CD4-positive, CD25-positive, alpha-beta regulatory T cell (primary cell): ENCODE measurements around the gene TFAP2E. TPM values are rescaled to one million over a fixed set of nuclear protein-coding genes. Genes with fewer than 3 reads are reported as not detected.

ENCODE experiments used
- ATAC-seq, 2 donors: fragments of 150-1000 bp; cut with Tn5 transposase; one replicate each; pipeline ENCODE4 v1.10.0; 2021; ENCODE audit warnings: low read depth in 2 of 2, moderate number of reproducible peaks in 2 of 2, moderate library complexity in 1 of 2
- DNase-seq, 3 donors: peaks; one replicate each; pipeline versions ENCODE4 v3.0.0 to v3.0.0-alpha.2; 2012 to 2022; ENCODE audit warnings: mixed read lengths in 1 of 3
- H3K27ac ChIP-seq: one replicate; pipeline ENCODE4 v1.7.0; 2013; ENCODE audit warnings: mild to moderate bottlenecking, low read length; ENCODE audit not compliant: insufficient read depth, poor library complexity, severe bottlenecking
- H3K27me3 ChIP-seq: one replicate; pipeline ENCODE4 v1.7.0; 2013; ENCODE audit warnings: low read length; ENCODE audit not compliant: control insufficient read depth, insufficient read depth
- H3K36me3 ChIP-seq: one replicate; pipeline ENCODE4 v1.7.0; 2013; ENCODE audit warnings: mild to moderate bottlenecking, low read length, moderate library complexity; ENCODE audit not compliant: control insufficient read depth, insufficient read depth
- H3K4me1 ChIP-seq: 2 replicates; pipeline ENCODE4 v1.7.0; 2013; ENCODE audit warnings: mild to moderate bottlenecking, low read length; ENCODE audit not compliant: insufficient read depth, control insufficient read depth, poor library complexity, severe bottlenecking
- H3K4me3 ChIP-seq: one replicate; pipeline ENCODE4 v1.7.0; 2013; ENCODE audit warnings: low read depth, mild to moderate bottlenecking, low read length, moderate library complexity
- H3K9me3 ChIP-seq, 2 experiments: 1 replicate in 1 of 2; 2 replicates in 1 of 2; pipeline ENCODE4 v1.7.0; 2013; ENCODE audit warnings: low read length in 2 of 2, mild to moderate bottlenecking in 1 of 2, moderate library complexity in 1 of 2; ENCODE audit not compliant: control insufficient read depth in 2 of 2
- H3K27ac Mint-ChIP-seq, 3 donors: one replicate each; pipeline ENCODE4 v1.8.0; 2020 to 2022; ENCODE audit warnings: mild to moderate bottlenecking in 3 of 3, mixed read lengths in 3 of 3, moderate library complexity in 2 of 3
- H3K27me3 Mint-ChIP-seq: one replicate; pipeline ENCODE4 v1.8.0; 2022; ENCODE audit warnings: mild to moderate bottlenecking, mixed read lengths
- H3K36me3 Mint-ChIP-seq: one replicate; pipeline ENCODE4 v1.8.0; 2020; ENCODE audit warnings: mixed read lengths
- H3K4me1 Mint-ChIP-seq, 4 donors: one replicate each; pipeline ENCODE4 v1.8.0; 2020 to 2022; ENCODE audit warnings: mixed read lengths in 4 of 4, mild to moderate bottlenecking in 1 of 4
- H3K4me3 Mint-ChIP-seq, 4 donors: one replicate each; pipeline ENCODE4 v1.8.0; 2020 to 2022; ENCODE audit warnings: mild to moderate bottlenecking in 4 of 4, mixed read lengths in 4 of 4, moderate library complexity in 3 of 4
- H3K9me3 Mint-ChIP-seq, 7 donors: one replicate each; pipeline ENCODE4 v1.8.0; 2020 to 2022; ENCODE audit warnings: mixed read lengths in 7 of 7, mild to moderate bottlenecking in 3 of 7, moderate library complexity in 2 of 7
- polyA plus RNA-seq, 4 donors: library from polyadenylated mRNA; unstranded; fragments of 300-500 nt; fragmentation: Illumina TruSeq; gene quantifications; one replicate each; pipeline ENCODE4 v1.2.3, GENCODE V29; 2021
- total RNA-seq: library from RNA; stranded (reverse); gene quantifications from one replicate; pipeline ENCODE4 v1.2.3, GENCODE V29; 2022

The TFAP2E gene
- total and polyA plus RNA-seq, 5 donors from 2014 or later = 0.17 to 5.1 (median 0.46) TPM; not detected in 1

- Histone ChIP-seq H3K4me1 (no peaks in the 10 kb centered on the region), H3K4me3 (no peak overlapping the region), H3K9me3 (no peaks in the 10 kb centered on the region), H3K36me3 (peaks cover 73% of the 10 kb centered on the region), H3K27ac (no peak overlapping the region), H3K27me3 (no peaks in the 10 kb centered on the region)
- peaks cover 35% of the 10 kb centered on the region for H3K36me3 Mint-ChIP-seq
- no peak overlapping the region for H3K4me3 Mint-ChIP-seq
- H3K4me1 Mint-ChIP-seq = peaks cover 19 to 28% (median 24%) of the 10 kb centered on the region in 4 donors
- no peak overlapping the region for H3K27ac Mint-ChIP-seq
- ATAC-seq = no peak
- no peaks in the 10 kb centered on the region for H3K27me3 Mint-ChIP-seq
- DNase-seq = no peak
- H3K9me3 Mint-ChIP-seq = no peaks in the 10 kb centered on the region
These were observed 58.3 kb downstream of the TFAP2E start for GRCh38 chr1:35631396-35631795.

- no peak overlapping the region for H3K4me3 ChIP-seq
- ATAC-seq (no peak), DNase-seq (no peak)
- peaks cover 18% of the 10 kb centered on the region for H3K4me1 ChIP-seq
- Mint-ChIP-seq H3K4me3 (no peak overlapping the region), H3K4me1 (peaks cover 25 to 36% (median 28%) of the 10 kb centered on the region in 4 donors), H3K27me3 (no peaks in the 10 kb centered on the region), H3K36me3 (peaks cover 30% of the 10 kb centered on the region), H3K27ac (no peak overlapping the region), H3K9me3 (no peaks in the 10 kb centered on the region)
- H3K27ac ChIP-seq = no peak overlapping the region
- H3K36me3 ChIP-seq = peaks cover 70% of the 10 kb centered on the region
- H3K9me3 ChIP-seq = no peaks in the 10 kb centered on the region
- H3K27me3 ChIP-seq = no peaks in the 10 kb centered on the region
These were observed 60.4 kb downstream of the TFAP2E start for GRCh38 chr1:35633547-35633946.

GRCh38 chr1:35637401-35637809 lies 64.3 kb downstream of the TFAP2E start:
- H3K9me3 ChIP-seq = no peaks in the 10 kb centered on the region
- peak overlapping the region; percentile 71 to 85 (median 83) for H3K27ac Mint-ChIP-seq
- peak overlapping the region; percentile 83 for H3K4me3 ChIP-seq
- H3K4me1 Mint-ChIP-seq = peaks cover 32 to 41% (median 38%) of the 10 kb centered on the region in 4 donors
- peaks cover 35% of the 10 kb centered on the region for H3K4me1 ChIP-seq
- peak overlapping the region; percentile 79 for H3K27ac ChIP-seq
- H3K9me3 Mint-ChIP-seq = peaks cover 0 to 2% (median 0%) of the 10 kb centered on the region in 7 donors
- peaks cover 20% of the 10 kb centered on the region for H3K36me3 Mint-ChIP-seq
- peaks cover 35% of the 10 kb centered on the region for H3K36me3 ChIP-seq
- ATAC-seq = no peak
- no peaks in the 10 kb centered on the region for H3K27me3 ChIP-seq
- H3K4me3 Mint-ChIP-seq = peak overlapping the region; percentile 79 to 87 (median 82)
- H3K27me3 Mint-ChIP-seq = peaks cover 8% of the 10 kb centered on the region
- peak in 2 of 3 donors; percentile 29 to 65 for DNase-seq

- Histone ChIP-seq H3K4me3 (peak overlapping the region; percentile 95), H3K27me3 (peaks cover 14% of the 10 kb centered on the region), H3K27ac (peak overlapping the region; percentile 84), H3K9me3 (no peaks in the 10 kb centered on the region), H3K36me3 (peaks cover 6% of the 10 kb centered on the region), H3K4me1 (peaks cover 36% of the 10 kb centered on the region)
- peaks cover 19% of the 10 kb centered on the region for H3K27me3 Mint-ChIP-seq
- no peak for ATAC-seq
- H3K9me3 Mint-ChIP-seq = peaks cover 0 to 2% (median 0%) of the 10 kb centered on the region in 7 donors
- peak overlapping the region; percentile 94 to 100 (median 99) for H3K4me3 Mint-ChIP-seq
- H3K36me3 Mint-ChIP-seq = peaks cover 9% of the 10 kb centered on the region
- H3K4me1 Mint-ChIP-seq = peaks cover 25 to 44% (median 35%) of the 10 kb centered on the region in 4 donors
- no peak for DNase-seq
- H3K27ac Mint-ChIP-seq = peak overlapping the region; percentile 79 to 100 (median 100)
These were observed 67.5 kb downstream of the TFAP2E start for GRCh38 chr1:35640380-35641232.

GRCh38 chr1:35641233-35641866 lies 68.2 kb downstream of the TFAP2E start, which contains the start of gene PSMB2:
Gene PSMB2, minus strand, starts transcription at chr1:35641526. Its CDS starts 94 bp downstream, at chr1:35641432.
- no peaks in the 10 kb centered on the region for H3K9me3 ChIP-seq
- no peaks in the 10 kb centered on the region for H3K36me3 ChIP-seq
- peaks cover 22% of the 10 kb centered on the region for H3K27me3 ChIP-seq
- peaks cover 25 to 44% (median 34%) of the 10 kb centered on the region in 4 donors for H3K4me1 Mint-ChIP-seq
- ATAC-seq (peak; percentile 89 to 90), DNase-seq (peak; percentile 92 to 98 (median 94))
- H3K27ac ChIP-seq = peak within 1 kb of the TSS; percentile 84
- H3K27ac Mint-ChIP-seq = peak within 1 kb of the TSS; percentile 99 to 100 (median 100)
- H3K4me3 ChIP-seq = peak within 1 kb of the TSS; percentile 95
- peaks cover 36% of the 10 kb centered on the region for H3K4me1 ChIP-seq
- H3K9me3 Mint-ChIP-seq = peaks cover 0 to 2% (median 0%) of the 10 kb centered on the region in 7 donors
- H3K27me3 Mint-ChIP-seq = peaks cover 26% of the 10 kb centered on the region
- H3K36me3 Mint-ChIP-seq = peaks cover 6% of the 10 kb centered on the region
- peak within 1 kb of the TSS; percentile 94 to 100 (median 99) for H3K4me3 Mint-ChIP-seq

GRCh38 chr1:35642471-35642955 lies 69.4 kb downstream of the TFAP2E start:
- H3K4me3 Mint-ChIP-seq = peak overlapping the region; percentile 94 to 100 (median 99)
- ATAC-seq (no peak), DNase-seq (peak in 1 of 3 donors; percentile 17)
- peak overlapping the region in 2 of 3 donors; percentile 27 to 100 for H3K27ac Mint-ChIP-seq
- no peaks in the 10 kb centered on the region for H3K36me3 ChIP-seq
- no peaks in the 10 kb centered on the region for H3K9me3 ChIP-seq
- peaks cover 25% of the 10 kb centered on the region for H3K27me3 ChIP-seq
- H3K36me3 Mint-ChIP-seq = peaks cover 6% of the 10 kb centered on the region
- H3K9me3 Mint-ChIP-seq = peaks cover 0 to 2% (median 0%) of the 10 kb centered on the region in 7 donors
- H3K27ac ChIP-seq = peak overlapping the region; percentile 84
- peak overlapping the region; percentile 95 for H3K4me3 ChIP-seq
- H3K4me1 ChIP-seq = peaks cover 28% of the 10 kb centered on the region
- H3K4me1 Mint-ChIP-seq = peaks cover 22 to 40% (median 30%) of the 10 kb centered on the region in 4 donors
- H3K27me3 Mint-ChIP-seq = peaks cover 36% of the 10 kb centered on the region

- H3K4me3 Mint-ChIP-seq = peak overlapping the region; percentile 1 to 72 (median 14)
- H3K9me3 Mint-ChIP-seq = peaks cover 0 to 2% (median 0%) of the 10 kb centered on the region in 7 donors
- H3K27me3 Mint-ChIP-seq = peaks cover 47% of the 10 kb centered on the region
These were observed 71.1 kb downstream of the TFAP2E start for GRCh38 chr1:35644204-35644603.

More at GRCh38 chr1:35644204-35644603, 71.1 kb downstream of the TFAP2E start:
- Histone ChIP-seq H3K4me1 (peaks cover 18% of the 10 kb centered on the region), H3K36me3 (no peaks in the 10 kb centered on the region), H3K27me3 (peaks cover 25% of the 10 kb centered on the region), H3K9me3 (no peaks in the 10 kb centered on the region), H3K27ac (no peak overlapping the region), H3K4me3 (no peak overlapping the region)
- Mint-ChIP-seq H3K36me3 (peaks cover 6% of the 10 kb centered on the region), H3K4me1 (peaks cover 10 to 27% (median 18%) of the 10 kb centered on the region in 4 donors), H3K27ac (no peak overlapping the region)
- no peak for ATAC-seq
- DNase-seq = no peak
